ENCODE measurements around the gene ZNF101. TPM values are rescaled to one million over a fixed set of nuclear protein-coding genes. Genes with fewer than 3 reads are reported as not detected.
"Not testable (repeated sequence)": the region's sequence is repeated elsewhere in the genome, so short reads cannot be mapped to it uniquely, and the experiment has no call there.

The ZNF101 gene
- total RNA-seq, 1 experiment from 2014 or later: 10.6 TPM

DNA sequence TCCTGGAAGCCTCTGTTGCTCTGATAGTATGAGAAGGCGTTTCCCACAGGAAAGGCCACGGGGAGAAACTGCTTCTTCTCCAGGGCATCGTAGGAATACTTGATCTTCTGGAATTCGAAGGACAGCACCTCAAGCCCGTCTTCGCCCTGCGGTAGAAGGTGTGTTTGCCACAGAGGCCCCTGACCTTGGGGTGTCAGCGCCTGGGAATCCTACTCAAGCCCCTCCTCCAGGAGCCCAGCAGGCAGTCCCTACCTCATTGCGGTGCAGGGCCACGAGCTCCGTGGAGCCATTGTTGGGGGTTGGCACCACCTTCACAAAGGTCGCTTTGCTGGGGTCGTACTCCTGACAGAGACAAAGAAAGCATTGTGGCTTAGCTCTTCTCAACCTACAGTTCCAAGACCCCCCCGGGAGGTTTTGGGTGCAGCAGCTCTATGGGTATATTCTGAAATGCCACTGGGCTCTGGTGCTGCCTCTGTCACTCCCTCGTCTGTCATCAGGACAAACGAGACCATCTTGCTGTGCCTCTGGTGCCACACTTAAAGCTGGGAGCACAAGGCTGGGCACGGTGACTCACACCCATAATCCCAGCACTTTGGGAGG is 8.9 kb upstream of the ZNF101 start:
- DNase-seq (ENCODE audit: low read depth): no peak

DNA sequence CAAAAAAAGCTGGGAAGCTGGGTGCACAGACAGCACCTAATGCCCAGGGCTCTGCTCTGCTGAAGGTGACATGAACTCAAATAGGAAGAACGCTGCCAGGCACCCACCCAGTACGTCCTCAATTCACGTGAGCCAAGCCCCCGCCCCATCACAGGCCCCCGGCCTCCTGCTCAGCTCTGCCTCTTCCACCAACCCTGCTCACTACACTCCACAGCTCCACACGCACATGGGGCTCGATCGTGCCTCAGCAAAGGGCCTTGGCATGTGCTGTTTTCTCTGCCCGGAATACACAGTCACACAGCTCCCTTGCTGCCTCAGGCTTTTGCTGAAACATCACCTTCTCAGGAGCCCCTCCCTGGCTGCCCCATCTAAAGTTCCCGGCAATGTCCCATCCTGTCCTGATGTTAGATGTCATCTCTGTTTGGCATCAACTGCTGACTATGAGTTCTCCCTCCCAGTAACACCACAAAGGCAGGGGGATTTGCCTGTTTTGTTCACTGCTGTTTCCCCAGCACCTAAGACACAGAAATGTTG is 7.4 kb upstream of the ZNF101 start:
- no peak for DNase-seq (ENCODE audit: low read depth)

DNA sequence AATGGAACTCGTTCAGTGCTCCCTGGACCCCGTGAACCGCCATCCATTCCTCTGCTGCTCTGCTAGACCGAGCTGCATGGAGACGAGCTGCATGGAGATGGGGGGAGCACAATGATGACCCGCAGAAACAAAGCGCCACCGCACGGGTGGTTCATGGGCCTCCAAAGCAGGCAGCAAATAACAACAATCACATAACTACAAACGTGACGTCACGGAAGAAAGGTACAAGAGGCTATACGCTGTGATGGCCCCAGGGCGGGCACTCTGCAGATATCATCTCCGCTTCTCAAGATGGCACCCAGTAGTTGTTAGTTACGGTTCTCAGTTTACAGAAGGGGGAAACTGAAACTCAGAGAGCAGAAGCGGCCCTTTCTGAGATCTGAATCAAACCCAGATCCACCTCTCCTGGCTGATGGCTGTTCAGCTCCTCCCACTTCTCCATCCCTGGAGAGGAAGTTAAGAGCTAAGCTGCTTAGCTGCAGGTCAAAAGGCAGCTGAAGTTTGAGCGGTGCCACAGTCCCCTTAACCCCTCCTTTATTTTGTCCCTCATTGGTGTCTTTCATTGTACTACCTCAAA is 6.9 kb upstream of the ZNF101 start:
- no peak for DNase-seq (ENCODE audit: low read depth)

DNA sequence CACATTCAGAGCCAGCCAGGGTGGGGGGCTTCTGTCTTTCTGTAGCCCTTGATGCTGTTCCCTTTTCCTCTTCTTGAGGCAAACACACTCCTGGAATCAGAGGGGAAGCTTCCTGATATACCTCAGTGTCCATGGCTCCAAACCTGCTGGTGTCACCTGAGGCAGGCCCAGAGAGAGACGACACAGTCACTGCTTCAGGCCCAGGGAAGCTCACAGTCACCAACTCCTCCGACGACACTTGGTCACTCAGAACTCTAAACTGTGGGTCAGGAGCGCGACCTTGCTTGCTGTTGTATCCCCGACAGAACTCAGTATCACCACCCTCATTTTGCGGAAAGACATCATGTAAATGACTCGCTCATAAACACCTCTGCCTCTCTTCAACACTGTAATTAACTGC is 6.3 kb upstream of the ZNF101 start:
- no peak for DNase-seq (ENCODE audit: low read depth)

DNA sequence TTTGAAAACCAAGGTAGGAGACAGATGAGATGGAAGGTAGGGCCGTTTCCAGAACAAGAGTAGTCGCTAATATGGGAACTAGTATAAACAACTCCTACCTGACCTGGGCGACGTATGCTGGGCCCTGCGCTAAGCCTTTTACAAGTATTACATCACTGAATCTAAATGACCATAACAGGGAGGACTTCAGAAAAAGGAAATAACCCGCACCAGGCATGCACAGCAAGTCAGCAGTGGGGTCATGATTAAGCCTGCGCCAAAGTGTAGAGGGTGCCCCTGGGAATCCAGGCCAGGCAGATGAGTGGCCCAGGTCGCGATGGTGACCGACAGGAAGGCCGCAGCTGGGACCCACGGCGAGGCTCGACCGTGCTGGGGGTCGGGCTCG is 5.8 kb upstream of the ZNF101 start:
- peak; percentile 39 for DNase-seq (ENCODE audit: low read depth)

DNA sequence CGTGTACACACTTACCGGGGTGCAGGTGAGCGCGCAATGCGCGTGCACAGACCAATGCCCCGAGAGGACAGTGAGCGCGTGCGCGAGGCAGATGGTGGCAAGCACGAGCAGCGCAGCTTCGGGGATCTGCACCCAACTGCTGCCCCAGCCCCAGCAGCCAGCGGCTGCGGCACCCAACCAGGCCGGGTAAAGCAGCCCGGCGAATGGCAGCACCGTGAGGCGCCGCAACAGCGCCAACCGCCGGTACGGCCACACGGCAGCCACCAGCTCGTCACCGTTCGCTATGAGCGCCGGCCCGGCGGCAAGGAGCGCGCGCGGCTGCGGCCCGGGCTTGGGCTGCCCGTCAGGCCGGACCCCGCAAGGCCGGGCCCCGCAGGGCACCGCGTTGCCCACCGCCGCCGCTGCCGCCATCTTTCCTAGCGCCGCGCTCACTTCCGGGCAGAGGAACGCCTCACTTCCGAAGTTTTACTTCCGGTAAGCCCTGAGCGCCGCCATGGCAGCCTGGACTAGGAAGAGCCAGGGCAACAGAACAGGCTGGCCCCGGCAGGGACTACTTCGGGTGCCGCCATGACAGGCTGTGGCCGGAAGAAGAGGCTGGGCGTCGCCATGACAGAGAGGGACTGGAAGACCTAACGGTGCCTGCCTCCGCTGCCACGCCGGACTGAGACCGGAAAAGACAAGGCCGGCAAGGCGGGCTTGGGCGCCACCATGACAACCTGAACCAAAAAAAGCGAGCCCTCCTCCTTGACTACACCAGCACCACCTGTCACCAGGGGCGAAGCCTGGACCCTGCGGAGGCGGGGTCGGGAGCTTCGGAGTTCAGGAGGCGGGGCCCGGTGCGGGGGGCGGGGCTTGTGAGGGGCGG is 5.2 kb upstream of the ZNF101 start, which contains the start of gene ATP13A1:
Gene ATP13A1 (minus strand): TSS at position 421 of the 865 bp plus-strand sequence. CDS start 10 bp downstream, at position 411.
- peak; percentile 97 for DNase-seq (ENCODE audit: low read depth)

DNA sequence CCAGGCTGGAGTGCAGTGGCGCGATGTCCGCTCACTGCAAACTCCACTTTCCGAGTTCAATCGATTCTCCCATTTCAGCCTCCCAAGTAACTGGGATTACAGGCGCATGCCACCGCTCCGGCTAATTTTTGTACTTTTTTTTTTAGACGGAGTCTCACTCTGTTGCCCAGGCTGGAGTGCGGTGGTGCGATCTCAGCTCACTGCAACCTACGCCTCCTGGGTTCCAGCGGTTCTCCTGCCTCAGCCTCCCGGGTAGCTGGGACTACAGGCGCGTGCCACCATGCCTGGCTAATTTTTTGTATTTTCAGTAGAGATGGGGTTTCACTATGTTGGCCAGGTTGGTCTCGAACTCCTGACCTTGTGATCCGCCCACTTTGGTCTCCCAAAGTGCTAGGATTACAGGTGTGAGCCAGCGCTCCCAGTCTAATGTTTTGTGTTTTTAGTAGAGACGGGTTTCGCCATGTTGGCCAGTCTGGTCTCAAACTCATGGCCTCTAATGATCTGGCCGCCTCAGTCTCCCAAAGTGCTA is 3.2 kb upstream of the ZNF101 start:
- DNase-seq (ENCODE audit: low read depth): not testable (repeated sequence)

DNA sequence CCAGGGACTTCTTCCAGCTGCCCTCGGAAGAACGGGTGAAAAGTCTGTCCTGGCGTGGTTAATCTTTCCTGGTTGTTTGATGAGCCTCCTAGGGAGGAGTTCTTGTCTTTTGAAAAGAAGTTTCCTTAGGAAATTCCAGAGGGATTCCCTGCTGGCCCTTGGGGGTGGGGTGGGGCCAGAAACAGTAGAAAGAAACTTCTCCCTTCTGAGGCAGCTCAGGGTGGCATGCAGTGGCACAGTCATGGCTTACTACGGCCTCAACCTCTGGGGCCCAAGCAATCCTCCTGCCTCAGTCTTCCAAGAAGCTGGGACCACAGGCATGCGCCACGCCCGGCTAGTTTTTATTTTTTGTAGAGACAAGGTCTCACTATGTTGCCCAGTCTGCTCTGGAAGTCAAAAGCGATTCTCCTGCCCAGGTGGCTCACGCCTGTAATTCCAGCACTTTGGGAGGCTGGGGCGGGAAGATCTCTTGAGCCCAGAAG is 1.5 kb downstream of the ZNF101 start:
- no peak for DNase-seq (ENCODE audit: low read depth)

DNA sequence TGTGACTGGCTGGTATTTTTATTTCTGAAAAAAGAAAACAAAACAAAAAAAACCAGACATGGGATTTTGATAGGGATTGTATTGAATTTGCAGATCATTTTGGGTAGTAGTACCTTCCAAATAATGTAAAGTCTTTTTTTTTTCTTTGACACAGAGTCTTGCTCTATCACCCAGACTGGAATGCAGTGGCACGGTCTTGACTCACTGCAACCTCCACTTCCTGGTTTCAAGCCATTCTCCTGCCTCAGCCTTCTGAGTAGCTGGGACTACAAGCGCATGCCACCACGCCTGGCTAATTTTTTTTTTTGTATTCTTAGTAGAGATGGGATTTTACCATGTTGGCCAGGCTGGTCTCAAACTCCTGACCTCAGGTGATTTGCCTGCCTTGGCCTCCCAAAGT is 4.2 kb downstream of the ZNF101 start:
- no peak for DNase-seq (ENCODE audit: low read depth)

DNA sequence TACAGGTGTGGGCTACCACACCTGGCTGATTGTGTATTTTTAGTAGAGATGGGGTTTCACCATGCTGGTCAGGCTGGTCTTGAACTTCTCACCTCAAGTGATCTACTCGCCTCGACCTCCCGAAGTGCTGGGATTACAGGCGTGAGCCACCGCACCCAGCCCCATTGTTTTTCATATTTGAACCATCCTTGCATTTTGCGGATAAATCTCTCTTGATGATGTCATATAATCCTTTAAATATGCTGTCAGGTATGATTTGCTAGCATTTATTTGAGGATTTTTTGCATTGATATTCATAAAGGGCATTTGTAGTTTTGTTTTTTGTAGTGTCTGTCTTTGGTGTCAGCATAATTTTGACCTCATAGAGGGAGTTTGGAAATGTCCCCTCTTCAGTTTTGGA is 5.7 kb downstream of the ZNF101 start:
- no peak for DNase-seq (ENCODE audit: low read depth)

DNA sequence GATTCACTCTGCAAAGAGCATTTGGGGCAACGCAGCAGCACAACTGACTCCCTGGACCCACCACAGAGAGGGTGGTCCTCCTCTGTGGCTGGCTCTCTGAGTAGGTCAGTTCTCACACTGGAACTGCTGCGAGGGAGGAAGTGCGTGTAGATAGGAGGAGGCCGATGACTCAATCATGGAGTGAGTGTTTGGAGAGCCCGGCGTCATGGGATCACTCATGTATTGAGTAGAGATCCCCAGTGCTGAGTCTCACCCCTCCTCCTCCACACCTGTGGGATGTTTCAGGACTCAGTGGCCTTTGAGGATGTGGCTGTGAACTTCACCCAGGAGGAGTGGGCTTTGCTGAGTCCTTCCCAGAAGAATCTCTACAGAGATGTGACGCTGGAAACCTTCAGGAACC is 8.9 kb downstream of the ZNF101 start:
- DNase-seq (ENCODE audit: low read depth): no peak

DNA sequence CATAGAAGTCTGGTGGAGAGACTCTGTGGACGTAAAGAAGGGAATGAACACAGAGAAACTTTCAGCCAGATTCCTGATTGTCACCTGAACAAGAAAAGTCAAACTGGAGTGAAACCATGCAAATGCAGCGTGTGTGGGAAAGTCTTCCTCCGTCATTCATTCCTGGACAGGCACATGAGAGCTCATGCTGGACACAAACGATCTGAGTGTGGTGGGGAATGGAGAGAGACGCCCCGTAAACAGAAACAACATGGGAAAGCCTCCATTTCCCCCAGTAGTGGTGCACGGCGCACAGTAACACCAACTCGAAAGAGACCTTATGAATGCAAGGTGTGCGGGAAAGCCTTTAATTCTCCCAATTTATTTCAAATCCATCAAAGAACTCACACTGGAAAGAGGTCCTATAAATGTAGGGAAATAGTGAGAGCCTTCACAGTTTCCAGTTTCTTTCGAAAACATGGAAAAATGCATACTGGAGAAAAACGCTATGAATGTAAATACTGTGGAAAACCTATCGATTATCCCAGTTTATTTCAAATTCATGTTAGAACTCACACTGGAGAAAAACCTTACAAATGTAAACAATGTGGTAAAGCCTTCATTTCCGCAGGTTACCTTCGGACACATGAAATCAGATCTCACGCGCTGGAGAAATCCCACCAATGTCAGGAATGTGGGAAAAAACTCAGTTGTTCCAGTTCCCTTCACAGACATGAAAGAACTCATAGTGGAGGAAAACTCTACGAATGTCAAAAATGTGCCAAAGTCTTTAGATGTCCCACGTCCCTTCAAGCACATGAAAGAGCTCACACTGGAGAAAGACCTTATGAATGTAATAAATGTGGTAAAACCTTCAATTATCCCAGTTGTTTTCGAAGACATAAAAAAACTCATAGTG is 10.8 kb downstream of the ZNF101 start:
- no peak for DNase-seq (ENCODE audit: low read depth)

DNA sequence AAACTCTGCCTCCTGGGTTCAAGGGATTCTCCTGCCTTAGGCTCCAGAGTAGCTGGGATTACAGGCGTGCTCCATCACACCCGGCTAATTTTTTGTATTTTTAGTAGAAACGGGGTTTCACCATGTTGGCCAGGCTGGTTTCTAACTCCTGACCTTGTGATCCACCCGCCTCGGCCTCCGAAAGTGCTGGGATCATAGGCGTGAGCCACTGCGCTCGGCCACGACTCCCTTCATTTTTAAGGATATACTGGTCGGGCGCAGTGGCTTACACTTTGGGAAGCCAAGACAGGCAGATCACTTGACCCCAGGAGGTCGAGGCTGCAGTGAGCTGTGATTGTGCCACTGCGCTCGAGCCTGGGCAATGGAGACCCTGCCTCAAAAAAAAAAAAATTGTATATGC is 17.5 kb downstream of the ZNF101 start:
- DNase-seq (ENCODE audit: low read depth): not testable (repeated sequence)

DNA sequence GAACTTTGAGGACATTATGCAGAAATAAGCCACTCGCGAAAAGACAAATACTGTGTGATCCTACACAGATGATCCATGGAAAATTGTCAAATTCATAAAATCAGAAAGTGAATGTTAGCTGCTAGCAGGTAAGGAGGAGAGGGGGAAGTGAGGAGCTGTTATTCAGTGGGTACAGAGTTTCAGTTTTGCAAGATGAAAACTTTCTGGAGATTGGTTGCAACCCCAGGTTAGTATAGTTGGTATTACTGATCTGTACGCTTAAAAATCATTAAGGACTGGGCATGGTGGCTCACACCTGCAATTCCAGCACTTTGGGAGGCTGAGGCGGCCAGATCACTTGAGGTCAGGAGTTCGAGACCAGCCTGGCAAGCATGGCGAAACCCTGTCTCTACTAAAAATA is 17.9 kb downstream of the ZNF101 start:
- no peak for DNase-seq (ENCODE audit: low read depth)

DNA sequence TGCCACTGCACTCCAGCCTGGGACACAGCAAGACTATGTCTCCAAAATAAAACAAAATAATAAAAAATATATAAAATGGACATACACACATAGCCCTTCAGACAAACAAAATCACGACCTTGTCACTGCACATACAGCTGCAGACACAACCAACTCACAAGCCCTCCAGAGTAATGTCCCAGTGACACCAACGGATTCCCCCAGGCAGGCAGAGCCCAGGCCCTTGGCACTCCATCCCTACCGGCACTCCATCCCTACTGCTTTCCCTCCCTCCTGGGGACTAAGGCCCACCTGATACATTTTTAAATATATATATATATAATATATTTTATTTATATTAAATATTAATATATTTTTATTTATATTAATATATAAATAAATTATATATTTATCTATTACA is 18.5 kb downstream of the ZNF101 start:
- DNase-seq (ENCODE audit: low read depth): no peak

DNA sequence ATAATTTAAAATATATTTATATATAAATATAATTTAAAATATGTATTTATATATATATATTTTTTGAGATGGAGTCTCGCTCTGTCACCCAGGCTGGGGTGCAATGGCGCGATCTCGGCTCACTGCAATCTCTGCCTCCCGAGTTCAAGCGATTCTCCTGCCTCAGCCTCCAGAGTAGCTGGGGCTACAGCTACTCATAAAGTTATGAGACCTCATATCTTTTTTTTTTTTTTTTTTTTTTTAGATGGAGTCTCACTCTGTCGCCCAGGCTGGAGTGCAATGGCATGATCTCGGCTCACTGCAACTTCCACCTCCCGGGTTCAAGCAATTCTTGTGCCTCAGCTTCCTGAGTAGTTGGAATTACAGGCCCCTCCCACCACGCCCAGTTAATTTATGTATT is 20.4 kb downstream of the ZNF101 start:
- not testable (repeated sequence) for DNase-seq (ENCODE audit: low read depth)

DNA sequence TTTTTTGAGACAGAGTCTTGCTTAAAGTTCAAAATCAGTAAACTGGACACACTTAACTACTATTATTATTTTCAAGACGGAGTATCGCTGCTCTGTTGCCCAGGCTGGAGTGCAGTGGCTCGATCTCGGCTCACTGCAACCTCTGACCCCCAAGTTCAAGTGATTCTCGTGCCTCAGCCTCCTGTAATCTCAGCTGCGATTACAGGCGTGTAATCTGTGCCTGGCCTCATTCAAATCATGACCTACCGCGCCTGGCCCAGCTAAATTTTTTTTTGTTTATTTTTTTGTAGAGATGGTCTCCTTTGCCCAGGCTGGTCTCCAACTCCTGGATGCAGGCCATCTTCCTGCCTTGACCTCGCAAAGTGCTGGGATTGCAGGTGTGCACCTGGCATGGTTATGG is 23.0 kb downstream of the ZNF101 start:
- no peak for DNase-seq (ENCODE audit: low read depth)

DNA sequence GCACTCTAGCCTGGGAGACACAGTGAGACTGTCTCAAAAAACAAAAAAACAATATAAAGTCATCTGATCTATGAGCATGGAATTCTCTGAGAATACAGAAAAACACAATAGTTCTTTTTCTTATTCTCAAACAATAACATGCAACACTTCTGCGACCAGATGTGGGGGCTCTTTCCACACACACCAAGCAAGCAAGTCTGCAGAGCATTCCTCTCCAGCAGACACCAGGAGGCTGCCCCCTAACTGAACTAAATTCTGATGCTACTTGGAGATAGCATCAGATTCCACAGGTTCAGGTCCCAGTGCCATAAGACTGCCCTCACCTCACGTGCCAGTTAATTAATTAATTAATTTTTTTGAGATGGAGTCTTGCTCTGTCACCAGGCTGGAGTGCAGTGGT is 27.7 kb downstream of the ZNF101 start:
- DNase-seq (ENCODE audit: low read depth): no peak

DNA sequence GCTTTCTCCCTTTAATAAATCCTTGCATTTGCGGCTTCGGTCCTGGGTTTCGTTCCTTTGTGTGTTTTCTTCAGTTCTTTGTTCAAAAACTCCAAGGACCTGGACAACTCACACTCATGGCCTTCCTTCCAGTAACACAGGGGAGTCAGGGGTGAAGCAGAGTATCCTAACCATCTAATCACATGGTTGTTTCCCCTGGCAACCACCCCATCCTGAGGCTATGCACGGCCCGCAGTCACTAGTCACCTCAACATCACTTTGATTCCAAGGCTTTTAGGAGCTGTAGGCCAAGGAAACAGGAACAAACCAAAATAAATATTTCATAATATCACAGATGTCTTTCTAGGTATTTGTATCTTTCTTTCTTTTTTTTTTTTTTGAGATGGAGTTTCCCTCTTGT is 28.9 kb downstream of the ZNF101 start:
- DNase-seq (ENCODE audit: low read depth): no peak

DNA sequence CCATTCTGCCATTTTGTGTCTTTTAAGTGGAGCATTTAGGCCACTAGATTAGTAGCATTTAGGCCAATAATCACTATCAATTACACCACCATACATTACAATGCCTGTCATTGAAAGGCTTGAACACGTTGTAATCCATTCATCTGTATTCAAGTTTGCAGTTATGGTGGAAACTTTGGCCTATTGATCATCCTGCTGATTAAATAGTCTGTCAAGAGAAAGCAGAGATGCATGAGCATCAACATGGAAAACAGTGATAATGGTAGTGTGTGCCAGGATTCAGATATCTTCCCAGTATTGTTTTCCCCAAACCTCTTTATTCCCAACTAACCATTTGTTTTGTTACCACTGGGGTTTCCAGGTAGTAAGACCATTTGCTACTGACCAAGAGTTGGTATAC is 31.9 kb downstream of the ZNF101 start:
- DNase-seq (ENCODE audit: low read depth): not testable (repeated sequence)

DNA sequence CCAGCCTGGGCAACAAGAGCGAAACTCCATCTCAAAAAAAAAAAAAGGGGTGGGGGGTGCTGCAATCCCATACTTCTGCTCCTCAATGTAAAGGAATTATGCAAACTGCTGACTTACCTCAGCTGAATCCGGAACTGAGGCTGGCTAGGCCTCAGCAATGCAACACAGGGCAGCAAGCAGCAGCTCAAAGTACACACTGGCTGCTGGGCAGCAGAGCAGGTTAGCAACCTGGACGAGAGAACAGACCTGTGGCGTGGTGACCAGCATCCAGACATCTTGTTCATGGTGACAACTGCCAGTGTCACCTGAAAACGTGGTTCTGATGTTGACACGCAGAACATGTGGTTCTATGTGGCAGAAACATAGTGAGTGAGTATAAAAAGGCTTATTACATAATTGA is 36.2 kb downstream of the ZNF101 start:
- DNase-seq (ENCODE audit: low read depth): no peak
